NOMO-1 treated with dmso at 0.1 percent for 144 hours (cell line): ENCODE data around the gene TOM1L1.

Experiments used
- DNase-seq: peaks from one replicate; lab custom pipeline; 2025; ENCODE audit not compliant: unreplicated experiment; lab: John Stamatoyannopoulos, UW

Gene TOM1L1

GRCh38 chr17:54945671-54946070 lies 45.0 kb downstream of the TOM1L1 start:
- no peak for DNase-seq

GRCh38 chr17:54947396-54947795 lies 46.7 kb downstream of the TOM1L1 start:
- DNase-seq = peak; percentile 37

GRCh38 chr17:54948380-54948779 lies 47.7 kb downstream of the TOM1L1 start:
- DNase-seq = no peak

GRCh38 chr17:54950116-54950515 lies 49.5 kb downstream of the TOM1L1 start:
- DNase-seq = no peak

- no peak for DNase-seq
These were observed 50.6 kb downstream of the TOM1L1 start for GRCh38 chr17:54951286-54951685.

- no peak for DNase-seq
These were observed 56.1 kb downstream of the TOM1L1 start for GRCh38 chr17:54956791-54957190.

GRCh38 chr17:54967621-54968261 lies 67.1 kb downstream of the TOM1L1 start:
- no peak for DNase-seq

- peak; percentile 92 for DNase-seq
These were observed 67.8 kb downstream of the TOM1L1 start, which contains the start of the genes COX11 and STXBP4 for GRCh38 chr17:54968262-54968987. TSS of gene COX11 (minus strand) at chr17:54968654. CDS start at chr17:54968646, 8 bp downstream. TSS of gene STXBP4 (plus strand) at chr17:54968765. CDS start at chr17:54986220, 17,455 bp downstream.

GRCh38 chr17:54968988-54969332 lies 68.3 kb downstream of the TOM1L1 start:
- DNase-seq = no peak

GRCh38 chr17:54969658-54970572 lies 69.3 kb downstream of the TOM1L1 start:
- no peak for DNase-seq

GRCh38 chr17:54971147-54971546 lies 70.5 kb downstream of the TOM1L1 start:
- no peak for DNase-seq

GRCh38 chr17:54971901-54972300 lies 71.2 kb downstream of the TOM1L1 start:
- no peak for DNase-seq

- no peak for DNase-seq
These were observed 71.9 kb downstream of the TOM1L1 start for GRCh38 chr17:54972406-54973138.

- no peak for DNase-seq
These were observed 74.1 kb downstream of the TOM1L1 start for GRCh38 chr17:54974759-54975158.

GRCh38 chr17:54976316-54976715 lies 75.7 kb downstream of the TOM1L1 start:
- DNase-seq = no peak

GRCh38 chr17:54977744-54978143 lies 77.1 kb downstream of the TOM1L1 start:
- DNase-seq = no peak

GRCh38 chr17:54979657-54980056 lies 79.0 kb downstream of the TOM1L1 start:
- DNase-seq = no peak

GRCh38 chr17:54980375-54980774 lies 79.7 kb downstream of the TOM1L1 start:
- DNase-seq = no peak

- DNase-seq = no peak
These were observed 81.7 kb downstream of the TOM1L1 start for GRCh38 chr17:54982399-54982798.

GRCh38 chr17:54983260-54983659 lies 82.6 kb downstream of the TOM1L1 start:
- no peak for DNase-seq

GRCh38 chr17:54985476-54985875 lies 84.8 kb downstream of the TOM1L1 start:
- no peak for DNase-seq
